DOHH2 (cell line): ENCODE measurements around the gene STYXL2.

ENCODE experiments used
- H3F3A ChIP-seq: fragments of 200-600 bp; sonication (generic), shearing (Covaris generic); 2 replicates; pipeline ENCODE4 v1.6.0; 2016; ENCODE audit warnings: antibody characterized with exemption, mild to moderate bottlenecking; ENCODE audit not compliant: control insufficient read depth, insufficient read depth
- H3K27ac ChIP-seq: fragments of 200-600 bp; sonication (generic); 2 replicates; pipeline ENCODE4 v1.5.1; 2014; ENCODE audit warnings: low read depth, mild to moderate bottlenecking, low read length, moderate library complexity
- H3K27me3 ChIP-seq: fragments of 200-600 bp; sonication (generic); 2 replicates; pipeline ENCODE4 v1.6.1; 2014; ENCODE audit warnings: mild to moderate bottlenecking, low read length, mixed read lengths; ENCODE audit not compliant: control insufficient read depth
- H3K36me3 ChIP-seq: fragments of 200-600 bp; sonication (generic); 2 replicates; pipeline ENCODE4 v1.6.1; 2014; ENCODE audit warnings: mild to moderate bottlenecking, low read length, moderate library complexity, mixed read lengths; ENCODE audit not compliant: control insufficient read depth
- H3K4me1 ChIP-seq: fragments of 200-600 bp; sonication (generic); 2 replicates; pipeline ENCODE4 v1.6.1; 2014; ENCODE audit warnings: mild to moderate bottlenecking, low read length, mixed read lengths; ENCODE audit not compliant: control insufficient read depth
- H3K4me2 ChIP-seq: fragments of 200-600 bp; sonication (generic); 2 replicates; pipeline ENCODE4 v1.6.0; 2014; ENCODE audit warnings: mild to moderate bottlenecking, low read length, moderate library complexity
- H3K4me3 ChIP-seq: fragments of 200-600 bp; sonication (generic); 2 replicates; pipeline ENCODE4 v1.5.1; 2014; ENCODE audit warnings: mild to moderate bottlenecking, low read length, mixed read lengths
- H3K79me2 ChIP-seq: fragments of 200-600 bp; sonication (generic); 2 replicates; pipeline ENCODE4 v1.6.1; 2014; ENCODE audit warnings: mild to moderate bottlenecking, low read length, mixed read lengths; ENCODE audit not compliant: control insufficient read depth
- H3K9me2 ChIP-seq: fragments of 200-600 bp; sonication (generic); replicated peaks from 2 replicates; pipeline ENCODE4 v1.6.1; 2014; ENCODE audit warnings: mild to moderate bottlenecking, low read length, mixed read lengths; ENCODE audit not compliant: control insufficient read depth
- H3K9me3 ChIP-seq: fragments of 200-600 bp; sonication (generic); 2 replicates; pipeline ENCODE4 v1.6.1; 2014; ENCODE audit warnings: antibody characterized with exemption, low read length, mixed read lengths; ENCODE audit not compliant: control insufficient read depth, insufficient read depth
- H4K20me1 ChIP-seq: fragments of 200-600 bp; sonication (generic); 2 replicates; pipeline ENCODE4 v1.6.0; 2014; ENCODE audit warnings: low read depth, mild to moderate bottlenecking, antibody characterized with exemption, low read length, moderate library complexity; ENCODE audit not compliant: control insufficient read depth, insufficient read depth
- EZH2phosphoT487 ChIP-seq: fragments of 200-600 bp; sonication (generic); IDR thresholded peaks from 2 replicates; pipeline ENCODE4 v1.6.1; 2017; ENCODE audit warnings: borderline replicate concordance, mild to moderate bottlenecking, antibody characterized with exemption, low read length, moderate library complexity, mixed read lengths
- TF ChIP-seq, protein P1 (sequence below): fragments of 200-600 bp; sonication (generic); IDR thresholded peaks from one replicate; pipeline ENCODE4 v1.5.1; 2014; ENCODE audit warnings: antibody characterized with exemption, mild to moderate bottlenecking, low read depth, low read length; ENCODE audit not compliant: poor library complexity, severe bottlenecking

The STYXL2 gene

DNA sequence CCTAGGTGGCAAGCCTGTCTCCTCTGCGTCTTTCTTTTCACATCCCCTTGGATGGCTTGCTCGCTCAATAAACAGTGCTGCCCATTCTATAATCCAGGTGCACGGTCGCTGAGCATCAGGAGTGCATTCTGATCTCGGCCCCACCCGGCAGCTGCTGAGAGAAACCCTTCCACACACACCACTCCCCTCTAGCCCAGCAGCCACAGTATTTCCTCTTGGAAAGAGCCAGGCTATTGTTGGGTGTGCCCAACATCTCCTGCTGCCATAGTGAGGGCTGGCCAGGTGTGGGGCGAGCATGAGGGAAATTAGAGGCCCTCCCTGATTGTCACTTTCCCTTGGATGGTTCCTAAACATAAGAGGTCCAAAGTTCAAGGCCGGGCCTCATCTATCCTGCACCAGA, 28.4 kb upstream of the STYXL2 start:
- Histone ChIP-seq H3K9me2 (no peaks in the 10 kb centered on the region), H3K4me1 (peaks cover 4% of the 10 kb centered on the region), H3K4me3 (no peak overlapping the region), H3K36me3 (no peaks in the 10 kb centered on the region), H3K79me2 (no peaks in the 10 kb centered on the region), H3K4me2 (no peak overlapping the region), H3K9me3 (no peaks in the 10 kb centered on the region), H3K27me3 (peaks cover 14% of the 10 kb centered on the region), H3K27ac (no peak overlapping the region), H3F3A (no peaks in the 10 kb centered on the region), H4K20me1 (no peaks in the 10 kb centered on the region)
- TF ChIP-seq EZH2phosphoT487, result no peak
- TF ChIP-seq, protein P1, sequence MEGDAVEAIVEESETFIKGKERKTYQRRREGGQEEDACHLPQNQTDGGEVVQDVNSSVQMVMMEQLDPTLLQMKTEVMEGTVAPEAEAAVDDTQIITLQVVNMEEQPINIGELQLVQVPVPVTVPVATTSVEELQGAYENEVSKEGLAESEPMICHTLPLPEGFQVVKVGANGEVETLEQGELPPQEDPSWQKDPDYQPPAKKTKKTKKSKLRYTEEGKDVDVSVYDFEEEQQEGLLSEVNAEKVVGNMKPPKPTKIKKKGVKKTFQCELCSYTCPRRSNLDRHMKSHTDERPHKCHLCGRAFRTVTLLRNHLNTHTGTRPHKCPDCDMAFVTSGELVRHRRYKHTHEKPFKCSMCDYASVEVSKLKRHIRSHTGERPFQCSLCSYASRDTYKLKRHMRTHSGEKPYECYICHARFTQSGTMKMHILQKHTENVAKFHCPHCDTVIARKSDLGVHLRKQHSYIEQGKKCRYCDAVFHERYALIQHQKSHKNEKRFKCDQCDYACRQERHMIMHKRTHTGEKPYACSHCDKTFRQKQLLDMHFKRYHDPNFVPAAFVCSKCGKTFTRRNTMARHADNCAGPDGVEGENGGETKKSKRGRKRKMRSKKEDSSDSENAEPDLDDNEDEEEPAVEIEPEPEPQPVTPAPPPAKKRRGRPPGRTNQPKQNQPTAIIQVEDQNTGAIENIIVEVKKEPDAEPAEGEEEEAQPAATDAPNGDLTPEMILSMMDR, result no peak

DNA sequence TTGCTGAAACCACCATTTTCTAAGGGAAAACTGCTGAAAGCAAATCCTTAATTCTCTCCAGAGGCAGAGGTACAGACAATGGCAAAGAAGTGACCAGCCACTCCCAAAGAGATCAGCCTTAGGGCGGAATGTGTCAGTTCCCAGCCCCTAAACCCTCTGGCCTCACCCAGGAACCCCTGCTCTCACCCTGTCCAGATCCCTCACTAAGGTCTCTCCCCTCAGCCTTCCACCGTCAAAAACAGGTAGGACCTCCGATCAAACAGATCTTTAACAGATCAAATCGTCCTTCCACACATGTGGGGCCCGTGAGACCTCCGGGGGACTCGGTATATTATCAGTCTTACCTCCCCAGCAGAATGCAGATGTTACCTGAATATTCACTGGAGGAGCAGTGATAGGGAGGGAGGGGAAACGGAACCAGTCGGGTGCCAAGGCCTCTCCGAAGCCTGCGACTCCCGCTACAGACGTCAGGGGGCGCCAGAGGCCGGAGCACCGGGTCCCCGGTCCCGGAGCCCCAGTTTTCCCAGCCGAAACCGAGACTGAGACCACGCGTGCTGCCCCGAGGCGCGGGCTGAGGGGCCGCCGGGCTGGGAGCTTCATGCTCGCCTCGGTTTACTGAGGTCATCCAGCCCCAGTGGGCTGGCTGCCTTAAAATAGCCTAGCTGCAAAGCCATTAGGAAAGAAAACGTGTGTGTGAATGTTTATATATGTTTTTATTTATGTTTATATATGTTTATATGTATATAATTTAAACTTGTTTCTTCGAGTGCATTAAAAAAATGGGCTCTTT, 27.3 kb upstream of the STYXL2 start:
- Histone ChIP-seq H3K4me1 (peaks cover 4% of the 10 kb centered on the region), H3K4me3 (0 out of 2 replicates have a peak overlapping the region, but pooled peaks have one; percentile 37), H3K27ac (no peak overlapping the region), H3K36me3 (no peaks in the 10 kb centered on the region), H3K9me3 (no peaks in the 10 kb centered on the region), H4K20me1 (no peaks in the 10 kb centered on the region), H3K9me2 (no peaks in the 10 kb centered on the region), H3K27me3 (peaks cover 19% of the 10 kb centered on the region), H3K79me2 (no peaks in the 10 kb centered on the region), H3K4me2 (peak overlapping the region; percentile 61), H3F3A (no peaks in the 10 kb centered on the region)
- TF ChIP-seq, protein P1, result peak; percentile 92
- TF ChIP-seq EZH2phosphoT487, result no peak

DNA sequence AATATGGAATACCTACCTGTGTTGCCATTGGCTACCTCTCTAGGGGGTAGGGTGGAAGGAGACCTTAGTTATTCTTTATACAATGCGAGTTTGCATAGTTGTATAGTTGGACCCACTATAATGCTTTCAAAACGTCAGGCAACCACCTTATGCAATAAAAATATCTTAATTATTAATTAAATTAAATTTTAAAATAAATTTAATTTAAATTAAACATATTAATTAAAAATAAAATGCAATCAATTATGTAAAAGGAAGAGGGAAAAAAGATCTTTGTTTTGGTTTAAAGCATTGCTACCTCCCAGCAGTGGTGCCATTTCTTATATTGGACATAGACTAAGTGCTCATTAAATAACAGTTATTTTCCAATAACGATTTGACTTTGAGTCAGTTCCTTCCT, 26.0 kb upstream of the STYXL2 start:
- TF ChIP-seq EZH2phosphoT487, result no peak
- Histone ChIP-seq H3K79me2 (no peaks in the 10 kb centered on the region), H3K4me1 (peaks cover 4% of the 10 kb centered on the region), H3F3A (no peaks in the 10 kb centered on the region), H3K9me3 (no peaks in the 10 kb centered on the region), H3K27me3 (peaks cover 19% of the 10 kb centered on the region), H3K36me3 (no peaks in the 10 kb centered on the region), H4K20me1 (no peaks in the 10 kb centered on the region), H3K9me2 (no peaks in the 10 kb centered on the region), H3K27ac (no peak overlapping the region), H3K4me3 (no peak overlapping the region), H3K4me2 (no peak overlapping the region)

DNA sequence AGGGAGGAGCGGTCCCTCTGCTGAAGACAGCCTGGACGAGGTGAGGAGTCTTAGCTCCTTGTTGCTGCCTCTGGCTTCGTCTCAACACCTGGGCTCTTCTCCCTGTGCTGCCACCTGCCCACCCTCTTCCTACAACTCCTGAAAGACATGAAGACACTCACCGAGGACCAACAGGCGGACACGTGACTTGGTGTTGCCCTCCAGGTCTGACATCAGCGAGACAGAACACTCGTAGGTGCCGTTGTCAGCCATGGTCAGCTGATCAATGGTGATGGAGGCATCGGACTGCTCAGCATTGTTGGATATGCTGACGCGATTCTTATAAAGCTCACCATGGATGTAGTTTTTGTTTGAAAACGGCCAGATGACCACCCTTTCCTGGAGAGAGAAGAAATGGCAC, 25.1 kb upstream of the STYXL2 start:
- TF ChIP-seq, protein P1, result no peak
- no peak for TF ChIP-seq EZH2phosphoT487

More for the DNA sequence above, 25.1 kb upstream of the STYXL2 start:
- Histone ChIP-seq H3K4me3 (no peak overlapping the region), H3K4me1 (peaks cover 4% of the 10 kb centered on the region), H3F3A (no peaks in the 10 kb centered on the region), H3K79me2 (no peaks in the 10 kb centered on the region), H3K4me2 (no peak overlapping the region), H3K36me3 (no peaks in the 10 kb centered on the region), H3K9me2 (no peaks in the 10 kb centered on the region), H4K20me1 (no peaks in the 10 kb centered on the region), H3K27me3 (peaks cover 19% of the 10 kb centered on the region), H3K9me3 (no peaks in the 10 kb centered on the region), H3K27ac (no peak overlapping the region)
